DMS 273 treated with DMSO at 0.1 percent for 48 hours (cell line): ENCODE measurements around the gene CRAMP1.
A peak's percentile ranks its signal among the peaks of the same experiment; 100 is the strongest.

Experiments
- DNase-seq: peaks from one replicate; lab custom pipeline; 2025; lab: John Stamatoyannopoulos, UW

The CRAMP1 gene

GRCh38 chr16:1596516-1596915 lies 15.6 kb upstream of the CRAMP1 start:
- DNase-seq = no peak

DNA sequence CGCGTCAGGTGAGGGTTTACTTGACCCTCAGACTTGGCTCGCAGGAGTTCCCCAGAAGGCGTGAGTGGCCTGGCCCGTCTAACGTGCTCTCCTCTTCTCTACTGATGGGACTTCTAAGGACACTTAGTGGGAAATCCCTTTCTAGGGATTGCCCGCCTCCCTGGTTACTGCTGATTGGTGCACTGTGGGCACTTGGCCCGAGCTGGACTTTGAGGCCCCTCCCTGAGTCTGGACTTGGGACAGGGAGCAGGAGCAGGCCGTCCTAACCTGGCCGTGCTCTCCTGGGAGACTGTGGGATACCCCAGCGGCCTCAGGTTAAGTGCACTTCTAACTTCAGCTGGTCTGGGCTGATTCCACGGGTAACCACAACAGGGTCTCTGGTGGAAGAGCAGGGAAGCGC lies 15.0 kb upstream of the CRAMP1 start:
- no peak for DNase-seq

DNA sequence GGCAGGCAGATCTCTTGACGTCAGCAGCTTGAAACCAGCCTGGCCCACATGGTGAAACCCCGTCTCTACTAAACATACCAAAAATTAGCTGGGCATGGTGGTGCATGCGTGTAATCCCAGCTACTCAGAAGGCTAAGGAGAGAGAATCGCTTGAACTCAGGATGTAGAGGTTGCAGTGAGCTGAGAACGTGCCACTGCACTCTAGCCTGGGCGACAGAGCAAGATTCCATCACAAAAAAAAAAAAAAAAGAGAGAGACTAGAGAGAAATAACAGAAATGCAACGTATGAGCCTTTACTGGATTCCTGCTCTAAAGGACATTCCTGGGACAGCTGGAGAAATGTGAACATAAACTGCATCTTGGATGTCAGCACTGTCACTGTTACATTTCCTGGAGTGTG lies 11.1 kb upstream of the CRAMP1 start:
- no peak for DNase-seq

DNA sequence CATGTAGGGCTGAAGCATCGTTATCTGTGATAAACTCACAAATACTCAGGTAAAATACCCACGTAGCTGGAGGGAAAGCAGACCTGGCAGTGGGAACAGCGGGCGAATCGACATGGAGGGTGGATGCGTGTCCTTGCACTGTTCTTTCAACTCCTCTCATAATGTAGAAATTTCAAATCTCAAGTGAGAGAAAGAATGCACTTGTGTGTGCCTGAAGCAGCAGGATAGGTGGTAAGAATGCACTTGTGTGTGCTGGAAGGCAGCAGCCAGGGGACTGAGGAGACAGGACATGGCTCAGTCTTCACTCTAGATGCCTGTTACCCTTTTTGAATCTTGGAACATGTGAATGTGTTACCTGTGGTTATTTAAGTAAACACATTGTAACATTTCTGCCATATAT lies 10.7 kb upstream of the CRAMP1 start:
- DNase-seq = no peak

DNA sequence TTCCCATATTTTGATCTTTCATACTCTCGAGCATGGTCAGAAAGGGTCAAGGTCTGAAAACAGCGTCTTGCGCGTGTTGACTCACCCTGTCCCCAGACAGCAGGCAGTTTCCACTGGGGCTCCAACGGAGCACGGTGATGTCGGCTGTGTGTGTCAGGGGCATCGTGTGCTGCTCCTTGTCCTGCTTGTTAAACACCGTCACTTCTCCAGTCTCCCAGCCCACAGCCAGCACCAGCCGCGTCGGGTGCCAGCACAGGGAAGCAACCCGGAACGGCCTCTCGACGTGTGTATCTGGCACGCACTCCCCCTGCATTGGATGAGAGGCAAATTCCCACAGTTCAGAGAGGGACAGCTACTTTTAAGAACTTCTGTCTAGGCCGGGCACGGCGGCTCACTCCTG lies 9.9 kb upstream of the CRAMP1 start:
- DNase-seq = no peak

GRCh38 chr16:1606774-1607173 lies 5.4 kb upstream of the CRAMP1 start:
- no peak for DNase-seq

- DNase-seq = no peak
Observed at GRCh38 chr16:1607971-1608370, 4.2 kb upstream of the CRAMP1 start.

DNA sequence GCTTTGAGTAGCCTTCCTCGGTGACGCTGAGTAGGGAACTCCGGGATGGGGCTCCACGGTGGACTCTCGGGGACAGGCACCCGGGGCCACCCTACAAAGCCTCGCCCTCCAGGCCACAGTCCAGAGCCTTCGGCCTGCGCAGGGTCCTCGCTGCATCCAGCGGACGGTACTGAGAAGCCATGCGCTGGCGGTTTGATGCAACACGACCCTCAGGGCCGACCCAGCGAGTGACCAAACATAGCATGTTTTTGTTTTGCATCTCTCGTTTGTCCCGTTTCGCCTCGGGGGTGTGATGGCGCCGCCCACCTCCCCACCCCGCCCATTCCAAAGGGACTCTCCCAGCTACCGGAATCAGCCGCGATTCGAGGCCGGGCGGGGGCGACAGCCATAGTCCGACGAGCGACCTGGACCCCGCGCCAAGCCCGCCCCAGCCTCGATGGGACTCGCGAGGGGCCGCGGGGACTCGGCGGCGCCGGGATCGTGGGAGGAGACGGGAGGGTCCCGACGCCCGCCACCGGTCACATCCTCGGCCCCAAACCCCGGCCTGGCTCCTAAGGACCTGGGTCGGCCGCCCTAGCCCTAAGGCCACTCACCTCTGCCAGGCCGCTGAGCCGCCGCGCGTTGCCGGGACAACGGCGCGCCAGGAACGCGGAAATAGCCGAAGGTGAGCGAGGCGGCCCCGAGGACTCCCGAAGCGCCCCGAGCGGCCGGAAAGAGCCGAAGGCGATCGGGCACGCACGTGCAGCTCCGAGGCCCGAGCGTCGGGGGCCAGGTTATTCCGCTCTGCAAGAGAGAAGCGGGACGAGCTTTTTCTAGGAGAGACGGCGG lies 1.9 kb upstream of the CRAMP1 start:
- DNase-seq = peak; percentile 68

- no peak for DNase-seq
Observed at GRCh38 chr16:1610899-1611632, 1.1 kb upstream of the CRAMP1 start.

DNA sequence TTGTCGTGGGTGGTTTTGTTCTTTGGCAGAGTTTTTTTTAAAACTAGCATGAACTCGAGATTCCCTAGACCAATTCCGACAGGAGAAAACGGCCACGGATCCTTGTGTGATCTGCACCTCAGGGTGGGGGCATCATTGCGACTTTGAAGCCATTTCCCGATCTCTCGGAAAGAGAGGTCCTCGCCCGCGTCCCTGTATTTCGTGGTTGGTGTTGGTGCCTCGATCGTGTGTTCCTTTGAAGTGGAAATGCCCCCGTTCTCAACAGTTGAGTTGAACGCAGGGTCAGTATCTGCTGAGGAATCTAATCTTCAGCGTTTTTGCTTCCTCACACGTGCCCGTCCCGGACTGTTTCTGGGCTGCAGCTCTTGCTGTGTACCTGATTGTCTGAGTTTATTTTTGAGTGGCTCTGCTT lies 1.1 kb downstream of the CRAMP1 start:
- no peak for DNase-seq

DNA sequence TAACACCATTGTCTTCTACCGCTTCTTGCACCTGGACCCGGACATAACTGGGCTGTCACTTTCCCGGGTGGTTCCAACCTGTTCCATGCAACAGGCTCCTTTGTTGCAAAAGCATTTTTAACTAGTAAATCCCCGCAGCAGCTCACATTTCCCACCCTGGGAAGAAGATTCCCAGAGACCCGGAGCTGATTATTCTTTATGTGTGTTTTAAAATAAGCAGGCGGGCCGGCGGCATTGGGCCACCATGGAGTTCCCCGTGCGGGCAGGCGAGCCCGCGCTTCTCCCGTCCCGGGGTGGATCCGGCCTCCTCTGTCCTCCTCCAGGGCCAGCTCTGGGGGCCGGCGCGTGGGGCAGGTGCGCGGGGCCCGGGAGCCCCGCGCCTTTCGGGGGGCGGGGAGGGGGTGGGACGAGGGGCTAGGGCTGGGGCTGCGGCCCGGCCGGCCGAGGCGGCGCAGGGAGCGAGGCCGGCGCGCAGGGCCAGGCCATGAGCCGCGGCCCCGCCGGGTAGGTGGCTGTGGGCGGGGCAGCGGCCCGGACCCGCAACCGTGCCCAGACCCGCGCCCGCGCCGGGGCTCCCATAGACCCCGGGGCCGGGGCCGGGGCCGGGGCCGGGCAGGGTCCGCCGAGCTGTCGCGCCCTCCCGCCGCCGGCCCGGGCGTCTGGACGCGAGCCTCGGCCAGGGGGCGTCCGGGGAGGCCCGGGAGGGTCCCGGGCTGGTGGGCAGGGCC lies 1.7 kb downstream of the CRAMP1 start:
- no peak for DNase-seq

- DNase-seq = no peak
Observed at GRCh38 chr16:1614456-1615102, 2.4 kb downstream of the CRAMP1 start.

- no peak for DNase-seq
Observed at GRCh38 chr16:1615761-1616160, 3.6 kb downstream of the CRAMP1 start.

DNA sequence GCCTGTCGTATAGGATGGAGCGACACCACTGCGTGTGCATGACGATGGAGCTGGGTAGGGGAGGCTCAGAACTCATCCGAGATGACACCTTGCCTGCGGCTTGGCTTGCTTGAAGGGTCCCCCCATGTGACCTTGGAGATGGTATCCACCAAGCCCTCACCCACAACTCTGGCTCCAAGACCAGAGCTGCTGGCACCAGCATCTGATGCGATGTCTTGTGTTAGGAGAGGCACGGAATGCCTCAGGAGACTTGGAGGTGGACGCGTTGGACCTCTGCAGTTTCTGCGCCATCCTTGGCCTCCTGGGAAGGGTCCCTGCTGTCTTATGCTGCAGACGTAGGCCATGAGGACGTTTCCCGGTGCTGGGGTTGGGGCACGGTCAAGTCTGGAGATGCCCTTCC lies 7.8 kb downstream of the CRAMP1 start:
- no peak for DNase-seq

- no peak for DNase-seq
Observed at GRCh38 chr16:1620391-1620790, 8.2 kb downstream of the CRAMP1 start.

GRCh38 chr16:1621851-1622250 lies 9.7 kb downstream of the CRAMP1 start:
- DNase-seq = no peak

DNA sequence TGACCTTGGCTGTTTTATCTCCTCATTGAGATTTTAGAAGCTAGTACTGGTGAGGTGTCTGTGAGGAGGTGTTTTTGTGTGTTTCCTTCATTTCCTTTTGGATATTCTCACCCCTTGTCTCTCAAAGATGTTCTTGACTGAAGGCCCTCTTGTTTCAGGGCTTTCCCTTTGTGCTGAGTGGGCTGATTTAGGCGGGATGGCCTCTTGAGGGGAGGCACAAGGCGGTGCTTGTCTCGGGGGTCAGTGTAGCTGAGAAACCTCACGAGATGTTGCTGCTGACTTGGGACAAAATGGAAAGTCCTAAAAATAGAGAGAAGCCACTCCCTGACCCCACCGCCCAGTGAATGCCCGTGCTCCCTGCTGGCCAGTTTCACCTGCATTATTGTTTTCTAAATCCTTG lies 14.2 kb downstream of the CRAMP1 start:
- DNase-seq = no peak

GRCh38 chr16:1626776-1627175 lies 14.6 kb downstream of the CRAMP1 start:
- DNase-seq = no peak

DNA sequence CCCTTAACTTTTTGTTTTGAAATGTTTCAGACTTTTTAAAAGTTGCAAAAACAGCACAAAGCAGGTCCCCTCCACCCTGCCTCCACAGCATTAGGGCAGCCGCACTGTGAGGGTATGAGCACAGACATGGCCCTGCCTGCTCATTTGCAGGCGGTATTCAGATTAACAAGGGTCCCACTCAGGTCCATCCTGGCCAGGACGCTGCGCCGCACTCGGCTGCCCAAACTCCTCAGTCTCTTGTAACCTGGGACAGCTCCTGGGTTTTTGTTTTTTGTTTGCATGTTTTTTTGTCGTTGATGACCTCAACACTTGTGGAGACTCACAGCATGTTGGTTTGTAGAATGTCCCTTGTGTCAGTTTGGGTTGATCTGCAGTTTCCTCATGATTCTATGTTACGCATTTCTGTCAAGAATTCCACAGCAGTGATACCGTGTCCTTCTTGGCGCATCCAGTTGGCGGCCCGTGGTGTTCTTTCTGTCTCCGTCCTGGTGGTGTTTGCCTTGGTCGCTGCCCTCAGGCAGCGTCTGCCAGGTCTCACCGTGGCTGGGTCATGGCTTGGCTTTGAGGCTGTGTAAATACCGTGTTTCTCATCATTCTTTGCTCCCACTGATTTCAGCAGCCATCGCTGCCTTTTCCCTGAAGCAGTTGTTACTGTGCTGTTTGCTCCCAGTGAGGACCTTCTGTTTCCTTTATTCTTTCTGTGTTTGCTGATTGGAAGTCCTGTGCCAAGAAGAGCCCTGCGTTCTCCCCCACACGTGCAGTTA lies 18.5 kb downstream of the CRAMP1 start:
- no peak for DNase-seq

DNA sequence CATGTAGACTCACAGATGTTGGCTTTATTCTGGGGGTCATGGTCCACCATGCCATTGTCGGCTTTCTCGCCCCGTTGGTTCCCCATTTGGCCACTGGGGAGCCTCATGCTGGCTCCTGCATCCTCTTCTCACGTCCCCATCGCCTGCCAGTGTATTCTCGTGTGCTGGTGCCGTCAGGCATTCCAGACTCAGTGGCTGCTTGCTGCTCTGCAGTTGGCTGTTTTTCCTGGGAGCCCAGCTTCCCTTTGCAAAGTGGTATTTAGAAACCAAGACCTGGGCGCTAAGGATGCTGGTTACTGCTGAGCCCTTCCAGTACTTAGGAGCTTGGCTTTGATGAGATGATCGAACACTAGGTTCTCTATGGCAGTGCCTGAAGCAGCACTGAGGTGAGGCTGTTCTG lies 19.1 kb downstream of the CRAMP1 start:
- no peak for DNase-seq

- no peak for DNase-seq
Observed at GRCh38 chr16:1631931-1632637, 19.9 kb downstream of the CRAMP1 start.
